GM18907 (cell line): Measurements from ENCODE around the gene ASTN2.

Experiments used
- ATAC-seq: cut with Tn5 transposase; IDR thresholded peaks from one replicate; pipeline ENCODE4 v1.9.1; 2021; ENCODE audit warnings: mild to moderate bottlenecking, moderate library complexity; ENCODE audit not compliant: unreplicated experiment

The ASTN2 gene

GRCh38 chr9:117122953-117123352, 291.9 kb downstream of the ASTN2 start:
- no peak for ATAC-seq

GRCh38 chr9:117122102-117122501, 292.8 kb downstream of the ASTN2 start:
- ATAC-seq, result no peak

- no peak for ATAC-seq
These were observed 293.5 kb downstream of the ASTN2 start for GRCh38 chr9:117121316-117121715.

- no peak for ATAC-seq
These were observed 294.8 kb downstream of the ASTN2 start for GRCh38 chr9:117120061-117120460.

GRCh38 chr9:117116084-117116483, 298.8 kb downstream of the ASTN2 start:
- no peak for ATAC-seq

- ATAC-seq, result no peak
These were observed 300.1 kb downstream of the ASTN2 start for GRCh38 chr9:117114768-117115167.

GRCh38 chr9:117104716-117105495, 310.0 kb downstream of the ASTN2 start:
- no peak for ATAC-seq

- ATAC-seq, result no peak
These were observed 310.7 kb downstream of the ASTN2 start for GRCh38 chr9:117104206-117104605.

GRCh38 chr9:117103438-117104110, 311.3 kb downstream of the ASTN2 start:
- no peak for ATAC-seq

GRCh38 chr9:117101008-117101407, 313.8 kb downstream of the ASTN2 start:
- no peak for ATAC-seq

- no peak for ATAC-seq
These were observed 316.5 kb downstream of the ASTN2 start for GRCh38 chr9:117098331-117098730.

GRCh38 chr9:117097761-117098160, 317.1 kb downstream of the ASTN2 start:
- no peak for ATAC-seq

GRCh38 chr9:117096138-117096537, 318.7 kb downstream of the ASTN2 start:
- ATAC-seq, result no peak

- no peak for ATAC-seq
These were observed 319.8 kb downstream of the ASTN2 start for GRCh38 chr9:117095081-117095480.

GRCh38 chr9:117093891-117094844, 320.7 kb downstream of the ASTN2 start:
- ATAC-seq, result no peak

- ATAC-seq, result no peak
These were observed 322.3 kb downstream of the ASTN2 start for GRCh38 chr9:117092582-117092981.

GRCh38 chr9:117091529-117091928, 323.3 kb downstream of the ASTN2 start:
- no peak for ATAC-seq

GRCh38 chr9:117088786-117089185, 326.1 kb downstream of the ASTN2 start:
- no peak for ATAC-seq

GRCh38 chr9:117088140-117088539, 326.7 kb downstream of the ASTN2 start:
- ATAC-seq, result no peak

GRCh38 chr9:117084221-117084620, 330.6 kb downstream of the ASTN2 start:
- no peak for ATAC-seq

- ATAC-seq, result no peak
These were observed 331.3 kb downstream of the ASTN2 start for GRCh38 chr9:117083559-117083958.
